Activated T-cell treated with anti-CD3 and anti-CD28 coated beads for 48 hours (primary cell): ENCODE results near the gene DEXI.
"Not testable (repeated sequence)": the region's sequence is repeated elsewhere in the genome, so short reads cannot be mapped to it uniquely, and the experiment has no call there.

ENCODE experiments used
- DNase-seq: peaks from one replicate; pipeline ENCODE4 v3.0.0-alpha.2; 2020; ENCODE audit warnings: low read depth

The DEXI gene

DNA sequence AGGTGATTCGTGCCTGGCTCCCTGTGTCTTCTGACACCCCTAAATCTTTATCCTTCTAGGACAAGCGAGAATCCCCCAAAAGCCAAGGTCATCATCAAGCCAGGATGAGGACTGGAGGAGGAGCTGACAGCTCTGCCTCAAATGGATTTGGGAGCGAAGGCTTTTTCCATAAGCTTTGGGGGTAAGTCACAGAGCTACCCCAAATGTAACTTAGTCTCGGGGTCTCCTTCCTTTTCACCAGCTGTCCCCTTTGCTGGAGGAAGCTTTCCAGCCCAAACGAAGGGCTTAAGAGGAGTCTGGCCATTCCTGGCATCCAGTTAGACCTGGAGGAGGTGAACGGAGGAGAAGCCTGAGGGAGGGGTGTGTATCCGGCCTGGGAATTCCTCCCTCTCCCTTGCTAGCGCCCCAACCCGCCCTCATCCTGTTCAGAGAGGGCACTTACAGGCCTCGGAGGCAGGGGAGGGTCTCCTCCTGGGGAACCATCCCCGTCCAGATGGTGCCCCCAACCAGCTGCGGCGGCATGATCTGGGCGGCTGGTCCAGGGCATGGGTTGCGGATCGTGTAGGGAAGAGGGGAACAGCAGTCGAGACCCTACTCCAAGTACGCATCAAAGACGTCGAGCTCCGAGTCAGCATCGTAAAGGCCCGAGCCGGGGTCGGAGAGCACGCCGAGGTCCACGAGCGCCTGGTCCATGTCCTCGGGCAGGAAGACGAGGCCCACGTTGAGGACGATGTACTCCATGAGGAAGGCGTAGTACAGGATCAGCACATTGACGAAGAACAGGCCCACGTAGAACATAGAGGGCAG is 938 bp downstream of the DEXI start:
- DNase-seq = no peak

GRCh38 chr16:10940501-10941079 is 1.7 kb downstream of the DEXI start:
- no peak for DNase-seq

DNA sequence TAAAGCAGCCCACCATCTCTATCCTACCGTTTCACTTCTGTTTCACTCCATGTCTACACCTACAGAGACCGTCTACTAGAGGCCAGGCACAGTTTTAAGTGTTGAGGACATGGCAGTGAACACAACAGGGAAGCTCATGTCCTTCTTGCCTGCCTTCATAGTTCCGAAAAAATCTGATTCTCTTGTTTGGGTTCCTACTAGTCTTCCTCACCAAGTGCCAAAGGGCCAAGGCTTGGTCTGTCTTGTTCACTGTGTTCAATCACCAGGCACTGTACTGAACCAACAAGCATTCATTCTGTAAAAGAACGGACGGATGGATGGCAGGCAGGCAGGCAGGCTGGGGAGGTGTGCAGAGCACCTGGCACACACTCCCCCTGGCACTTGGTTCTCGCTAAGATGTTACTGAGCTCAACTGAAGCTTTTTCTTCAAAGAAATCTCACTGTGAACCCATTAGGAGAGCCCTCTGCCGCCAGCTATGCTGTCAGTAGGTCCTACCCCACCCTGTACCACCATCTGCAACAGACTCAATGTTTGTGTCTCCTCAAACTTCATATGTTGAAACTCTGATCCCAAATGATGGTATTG is 2.5 kb downstream of the DEXI start:
- no peak for DNase-seq

GRCh38 chr16:10938796-10939648 is 3.2 kb downstream of the DEXI start:
- no peak for DNase-seq

- peak; percentile 39 for DNase-seq
These were observed 3.9 kb downstream of the DEXI start for GRCh38 chr16:10938321-10938720.

GRCh38 chr16:10937068-10937859 is 5.0 kb downstream of the DEXI start:
- no peak for DNase-seq

DNA sequence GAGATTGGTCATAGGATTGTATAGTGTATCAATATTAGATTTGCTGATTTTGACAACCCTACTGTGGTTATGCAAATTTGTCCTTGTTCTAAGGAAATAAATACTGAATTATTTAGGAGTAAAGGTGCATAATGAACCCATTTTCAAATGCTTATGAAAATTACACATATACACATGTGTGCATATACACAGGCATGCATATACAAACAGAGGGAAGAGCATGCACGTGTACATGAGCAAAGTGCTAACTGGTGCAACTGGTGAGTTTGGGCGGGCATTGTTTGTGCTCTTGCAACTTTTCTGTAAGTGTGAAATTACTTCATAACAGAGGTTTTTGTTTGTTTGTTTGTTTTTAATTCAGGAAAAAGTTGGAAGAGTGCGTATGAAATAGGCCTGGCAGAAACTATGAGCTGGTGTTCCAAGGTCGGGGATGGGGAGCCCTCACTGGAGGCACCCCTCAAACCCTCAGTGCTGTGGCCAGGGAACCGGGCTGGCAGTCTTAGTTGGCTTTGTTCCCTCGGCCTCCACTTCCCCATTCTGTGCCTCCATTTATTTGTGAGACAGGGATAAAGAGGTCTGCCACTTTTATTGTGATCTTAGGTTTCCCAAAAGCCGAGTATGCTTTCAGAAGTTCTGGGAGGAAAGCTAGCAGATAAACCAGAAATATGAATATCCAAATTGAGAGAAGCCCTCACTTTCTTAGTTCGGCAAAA is 5.8 kb downstream of the DEXI start:
- no peak for DNase-seq

- DNase-seq = no peak
These were observed 6.9 kb downstream of the DEXI start for GRCh38 chr16:10935226-10935915.

GRCh38 chr16:10934325-10935107 is 7.8 kb downstream of the DEXI start:
- no peak for DNase-seq

- DNase-seq = no peak
These were observed 8.4 kb downstream of the DEXI start for GRCh38 chr16:10933865-10934264.

DNA sequence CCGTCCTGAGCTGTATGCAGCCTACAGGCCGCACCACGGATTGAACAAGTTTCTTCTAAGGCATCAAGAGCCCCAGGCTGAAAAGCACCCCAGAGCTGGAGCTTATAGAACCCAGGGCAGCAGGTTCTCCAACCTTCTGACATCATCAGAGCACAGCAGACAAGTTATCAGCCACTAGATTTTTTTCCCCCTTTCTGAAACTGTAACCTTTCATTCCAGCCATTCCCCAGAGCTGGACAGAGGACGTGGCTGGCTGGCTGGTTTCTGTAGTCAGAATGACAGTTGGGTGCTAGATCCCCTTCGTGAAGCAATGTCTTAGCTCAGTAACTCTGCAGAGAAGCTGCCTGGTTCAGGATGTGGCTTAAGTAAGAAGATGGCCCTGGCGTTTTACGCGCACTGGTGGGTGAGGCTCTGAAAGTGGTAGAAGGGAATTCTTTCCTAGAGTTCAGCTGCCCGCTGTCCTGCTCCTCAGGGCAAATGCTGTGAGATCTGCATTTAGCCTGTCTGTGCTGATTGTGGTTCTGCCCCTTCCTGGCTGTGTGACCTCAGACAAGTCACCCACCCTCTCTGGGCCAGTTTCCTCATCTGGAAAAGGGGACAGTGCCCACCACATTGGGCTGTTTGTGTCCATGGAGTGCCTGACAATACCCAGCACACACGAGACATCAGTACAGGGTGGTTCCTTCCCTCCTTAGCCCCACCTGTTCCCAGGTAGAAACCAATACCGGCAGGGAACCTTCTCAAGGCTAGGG is 9.1 kb downstream of the DEXI start:
- no peak for DNase-seq

- no peak for DNase-seq
These were observed 10.2 kb downstream of the DEXI start for GRCh38 chr16:10931977-10932632.

- DNase-seq = no peak
These were observed 11.1 kb downstream of the DEXI start for GRCh38 chr16:10931134-10931533.

GRCh38 chr16:10930755-10931093 is 11.5 kb downstream of the DEXI start:
- DNase-seq = no peak

DNA sequence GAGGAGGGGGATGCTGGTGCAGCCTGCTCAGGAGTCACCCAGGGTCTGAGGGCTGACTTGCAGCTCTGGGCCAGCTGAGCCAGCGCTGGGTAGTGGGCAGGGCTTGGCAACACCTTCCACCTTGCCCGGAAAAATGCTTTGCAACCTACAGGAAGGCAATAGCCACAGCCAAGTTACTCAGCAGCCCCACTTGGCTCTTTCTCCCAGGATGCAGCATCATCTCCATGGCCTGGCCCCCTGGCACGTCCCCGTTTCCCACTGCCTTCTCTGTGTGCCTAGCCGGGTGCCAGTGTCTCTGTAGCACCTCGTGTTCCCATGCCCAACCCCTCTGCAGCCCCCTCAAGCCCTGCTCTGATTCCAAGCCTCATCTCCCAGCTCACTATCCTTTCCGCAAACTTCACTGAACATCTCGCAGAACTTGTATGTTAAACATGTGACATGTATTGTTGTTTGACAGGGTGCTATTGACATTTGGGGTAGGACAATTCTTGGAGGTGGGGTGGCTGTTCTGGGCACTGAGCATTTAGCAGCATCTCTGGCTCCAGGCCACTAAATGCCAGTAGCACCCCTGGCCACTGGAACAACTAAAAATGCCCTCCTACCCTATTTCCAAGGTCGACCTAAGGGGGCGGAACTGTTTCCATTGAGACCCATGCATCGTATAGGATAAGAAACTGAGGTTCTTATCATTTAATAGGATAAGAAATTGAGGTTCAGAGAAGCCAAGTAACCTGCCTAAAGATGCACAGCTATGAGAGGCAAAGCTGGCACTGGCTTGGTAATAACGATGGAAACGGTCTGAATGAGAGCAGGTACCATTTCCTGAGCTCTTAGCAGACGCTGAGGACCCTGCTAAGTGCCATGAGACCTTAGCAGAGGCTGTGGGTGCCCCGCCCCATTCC is 12.2 kb downstream of the DEXI start:
- no peak for DNase-seq

- DNase-seq = not testable (repeated sequence)
These were observed 13.2 kb downstream of the DEXI start for GRCh38 chr16:10929097-10929496.

- no peak for DNase-seq
These were observed 14.7 kb downstream of the DEXI start for GRCh38 chr16:10927497-10928112.
